Hepatocyte (in vitro differentiated cells): Measurements from ENCODE around the gene WDR91.

Source experiments
- EZH2 ChIP-seq: fragments of 200-600 bp; sonication (generic); IDR thresholded peaks from 2 replicates; pipeline ENCODE4 v1.6.1; 2016; ENCODE audit warnings: antibody characterized with exemption, mild to moderate bottlenecking, borderline replicate concordance
- EZH2phosphoT487 ChIP-seq: fragments of 200-600 bp; sonication (generic); IDR thresholded peaks from one replicate; pipeline ENCODE4 v1.6.1; 2018; ENCODE audit warnings: antibody characterized with exemption, mild to moderate bottlenecking, low read depth, moderate library complexity; ENCODE audit not compliant: unreplicated experiment, severe bottlenecking
- TF ChIP-seq, protein P1 (sequence below): fragments of 200-600 bp; sonication (generic); IDR thresholded peaks from 2 replicates; pipeline ENCODE4 v1.5.1; 2016; ENCODE audit warnings: antibody characterized with exemption, mild to moderate bottlenecking; ENCODE audit not compliant: poor library complexity

- TF ChIP-seq, protein P1, sequence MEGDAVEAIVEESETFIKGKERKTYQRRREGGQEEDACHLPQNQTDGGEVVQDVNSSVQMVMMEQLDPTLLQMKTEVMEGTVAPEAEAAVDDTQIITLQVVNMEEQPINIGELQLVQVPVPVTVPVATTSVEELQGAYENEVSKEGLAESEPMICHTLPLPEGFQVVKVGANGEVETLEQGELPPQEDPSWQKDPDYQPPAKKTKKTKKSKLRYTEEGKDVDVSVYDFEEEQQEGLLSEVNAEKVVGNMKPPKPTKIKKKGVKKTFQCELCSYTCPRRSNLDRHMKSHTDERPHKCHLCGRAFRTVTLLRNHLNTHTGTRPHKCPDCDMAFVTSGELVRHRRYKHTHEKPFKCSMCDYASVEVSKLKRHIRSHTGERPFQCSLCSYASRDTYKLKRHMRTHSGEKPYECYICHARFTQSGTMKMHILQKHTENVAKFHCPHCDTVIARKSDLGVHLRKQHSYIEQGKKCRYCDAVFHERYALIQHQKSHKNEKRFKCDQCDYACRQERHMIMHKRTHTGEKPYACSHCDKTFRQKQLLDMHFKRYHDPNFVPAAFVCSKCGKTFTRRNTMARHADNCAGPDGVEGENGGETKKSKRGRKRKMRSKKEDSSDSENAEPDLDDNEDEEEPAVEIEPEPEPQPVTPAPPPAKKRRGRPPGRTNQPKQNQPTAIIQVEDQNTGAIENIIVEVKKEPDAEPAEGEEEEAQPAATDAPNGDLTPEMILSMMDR: no peak
- no peak for TF ChIP-seq EZH2
- TF ChIP-seq EZH2phosphoT487: no peak
Measured at GRCh38 chr7:135184254-135184841, 27.0 kb downstream of the WDR91 start.
